Endothelial cell of umbilical vein (primary cell): ENCODE measurements around the gene RRP15. TPM values are rescaled to one million over a fixed set of nuclear protein-coding genes. Genes with fewer than 3 reads are reported as not detected.

Source experiments
- BruUV-seq: library from RNA; stranded (reverse); fragments of 400-500 nt; replicated peaks from 2 replicates; lab custom pipeline; 2021; lab: Mats Ljungman, UMichigan
- CTCF ChIA-PET: fragments of 300-600, 350-600 bp; sonication (Branson Sonifier 250); formaldehyde crosslinking; loops from one replicate; lab custom pipeline; 2021; ENCODE audit warnings: antibody characterized with exemption, inconsistent platforms; lab: Charles Lee
- POLR2A ChIA-PET: fragments of 300-600, 350-600 bp; sonication (Branson Sonifier 250); formaldehyde crosslinking; loops from one replicate; lab custom pipeline; 2021; ENCODE audit warnings: antibody characterized with exemption, inconsistent platforms; lab: Charles Lee
- DNase-seq: peaks from one replicate; pipeline ENCODE4 v3.0.0-alpha.2; 2011; ENCODE audit warnings: low read depth, low spot score
- FAIRE-seq: peaks from 2 replicates; lab custom pipeline; 2011; peaks lifted over from hg19 to GRCh38; lab: Jason Lieb, UNC
- H2AFZ ChIP-seq: 2 replicates; pipeline ENCODE4 v1.6.0; 2012; ENCODE audit warnings: low read depth, low read length, control low read depth, inconsistent platforms
- H3K27ac ChIP-seq: 2 replicates; pipeline ENCODE4 v1.5.1; 2011; ENCODE audit warnings: low read depth, mild to moderate bottlenecking, control low read depth, low read length, moderate library complexity; ENCODE audit not compliant: insufficient read depth
- H3K27me3 ChIP-seq, 2 experiments: 2 replicates each; pipeline versions ENCODE4 v1.6.0 to v1.6.1; 2011; ENCODE audit warnings: low read length in 2 of 2, mixed read lengths in 1 of 2; ENCODE audit not compliant: control insufficient read depth in 2 of 2, insufficient read depth in 2 of 2
- H3K36me3 ChIP-seq, 2 experiments: 2 replicates in 1 of 2; 3 replicates in 1 of 2; pipeline ENCODE4 v1.5.1; 2011; ENCODE audit warnings: low read length in 2 of 2, mild to moderate bottlenecking in 1 of 2, moderate library complexity in 1 of 2; ENCODE audit not compliant: control insufficient read depth in 2 of 2, insufficient read depth in 2 of 2; ENCODE audit errors: extremely low read depth in 1 of 2
- H3K4me1 ChIP-seq: 3 replicates; pipeline ENCODE4 v1.5.1; 2011; ENCODE audit warnings: mild to moderate bottlenecking, low read length; ENCODE audit not compliant: control insufficient read depth, insufficient read depth; ENCODE audit errors: extremely low read depth
- H3K4me2 ChIP-seq: 2 replicates; pipeline ENCODE4 v1.6.1; 2011; ENCODE audit warnings: low read length, control low read depth, mixed read lengths; ENCODE audit not compliant: insufficient read depth
- H3K4me3 ChIP-seq, 3 experiments: fragments of 200-600 bp in 1 of 3; sonication (generic), shearing (Covaris generic) in 1 of 3; replicated peaks in 1 of 3; 2 replicates each; pipeline ENCODE4 v1.5.1; 2011 to 2016; ENCODE audit warnings: control low read depth in 3 of 3, low read length in 3 of 3, mild to moderate bottlenecking in 2 of 3, inconsistent platforms in 1 of 3, low read depth in 1 of 3, moderate library complexity in 1 of 3; ENCODE audit not compliant: insufficient read depth in 1 of 3
- H3K79me2 ChIP-seq: 2 replicates; pipeline ENCODE4 v1.6.0; 2012; ENCODE audit warnings: low read length, inconsistent platforms; ENCODE audit not compliant: control insufficient read depth, insufficient read depth
- H3K9ac ChIP-seq: replicated peaks from 2 replicates; pipeline ENCODE3; 2011; ENCODE audit warnings: low read length, control low read depth; ENCODE audit not compliant: insufficient read depth; ENCODE audit errors: extremely low read depth
- H3K9me1 ChIP-seq: replicated peaks from 3 replicates; pipeline ENCODE4 v1.6.0; 2011; ENCODE audit warnings: mild to moderate bottlenecking, low read length; ENCODE audit not compliant: control insufficient read depth, insufficient read depth; ENCODE audit errors: extremely low read depth
- H3K9me3 ChIP-seq: replicated peaks from 2 replicates; pipeline ENCODE4 v1.5.1; 2012; ENCODE audit warnings: low read length, inconsistent platforms; ENCODE audit not compliant: control insufficient read depth, insufficient read depth
- H4K20me1 ChIP-seq: replicated peaks from 2 replicates; pipeline ENCODE3; 2011; ENCODE audit warnings: mild to moderate bottlenecking, low read length; ENCODE audit not compliant: control insufficient read depth, insufficient read depth; ENCODE audit errors: extremely low read depth
- CTCF ChIP-seq, 2 donors: IDR thresholded peaks; 1 replicate in 1 of 2; 2 replicates in 1 of 2; pipeline ENCODE4 v1.5.1; 2011; ENCODE audit warnings: low read length in 2 of 2, mild to moderate bottlenecking in 2 of 2, moderate library complexity in 2 of 2, control low read depth in 1 of 2, inconsistent platforms in 1 of 2, low read depth in 1 of 2; ENCODE audit not compliant: insufficient read depth in 1 of 2; ENCODE audit errors: extremely low read depth in 1 of 2
- FOS ChIP-seq: IDR thresholded peaks from 2 replicates; pipeline ENCODE4 v1.6.1; 2011; ENCODE audit warnings: mild to moderate bottlenecking, low read length, moderate library complexity, borderline replicate concordance; ENCODE audit not compliant: insufficient read depth
- GATA2 ChIP-seq: IDR thresholded peaks from 2 replicates; pipeline ENCODE4 v1.7.0; 2011; ENCODE audit warnings: low read depth, mild to moderate bottlenecking, moderate library complexity, mixed read lengths, low read length; ENCODE audit not compliant: insufficient read length, insufficient read depth
- JUN ChIP-seq: IDR thresholded peaks from 2 replicates; pipeline ENCODE4 v1.6.1; 2011; ENCODE audit warnings: borderline replicate concordance, low read depth; ENCODE audit not compliant: insufficient read length, insufficient read depth
- MAX ChIP-seq: IDR thresholded peaks from 2 replicates; pipeline ENCODE4 v1.6.1; 2011; ENCODE audit not compliant: insufficient read depth, insufficient read length
- MYC ChIP-seq: IDR thresholded peaks from one replicate; pipeline ENCODE4 v1.6.1; 2011; ENCODE audit warnings: mild to moderate bottlenecking, low read depth, low read length
- dilution Hi-C: fragments of 300-500 bp; cut with MboI; formaldehyde crosslinking; loops from one replicate; pipeline ENCODE4 v1.15.0; 2019; ENCODE audit warnings: low sequenced_read_pairs; ENCODE audit not compliant: extremely low pct_ligation_motif_present
- intact Hi-C: fragments of 100-400 bp; cut with micrococcal nuclease; formaldehyde crosslinking; loops from one replicate; pipeline ENCODE4 v1.10.0; 2022
- polyA plus RNA-seq, 4 experiments: library from polyadenylated mRNA; depleted of rRNA in 3 of 4; stranded (reverse) in 3 of 4; unstranded in 1 of 4; fragments of >200 nt; gene quantifications; 2 replicates each; pipeline versions ENCODE4 v1.2.1 to v1.2.3, GENCODE V29; 2011 to 2012; ENCODE audit warnings: missing spikeins in 1 of 4
- small RNA-seq: library from RNA; depleted of rRNA; stranded (forward); fragments of <200 nt; gene quantifications from one replicate; pipeline ENCODE3, GENCODE V24; 2012; ENCODE audit warnings: low replicate concordance, low read depth; ENCODE audit not compliant: insufficient read depth, insufficient read length
- total RNA-seq: library from RNA; stranded (reverse); gene quantifications from 2 replicates; pipeline ENCODE4 v1.2.3, GENCODE V29; 2021

Gene RRP15
- total and polyA plus RNA-seq, 2 donors (not counting 3 experiments of a cell fraction or from before 2014, with no cell fraction given): 1.0 to 17.3 TPM

GRCh38 chr1:218384581-218384993, 99.5 kb downstream of the RRP15 start:
- Histone ChIP-seq H3K36me3 (no peaks in the 10 kb centered on the region), H3K4me2 (peak overlapping the region; percentile 60), H3K9me1 (no peaks in the 10 kb centered on the region), H3K27ac (peak overlapping the region; percentile 38), H3K9me3 (no peaks in the 10 kb centered on the region), H3K4me3 (no peak overlapping the region), H3K9ac (no peak overlapping the region), H3K27me3 (no peaks in the 10 kb centered on the region), H3K79me2 (no peaks in the 10 kb centered on the region), H2AFZ (peak overlapping the region; percentile 3), H4K20me1 (no peaks in the 10 kb centered on the region), H3K4me1 (peaks cover 22% of the 10 kb centered on the region)
- POLR2A ChIA-PET: no interaction called here
- no TSS peak for BruUV-seq
- CTCF ChIA-PET: interaction anchor here (1.1 kb wide), 1 partner anchor 682 kb away, joined by 3 read pairs; no protein-coding TSS in a partner anchor
- dilution Hi-C loops (no loop called here), intact Hi-C loops (loop anchor here (2.0 to 5.0 kb wide), 2 partner anchors 208 to 918 kb away; no protein-coding TSS in a partner anchor)
- peak; percentile 26 for TF ChIP-seq JUN
- TF ChIP-seq MYC: no peak
- TF ChIP-seq FOS: peak; percentile 65
- TF ChIP-seq MAX: no peak
- TF ChIP-seq GATA2: no peak
- TF ChIP-seq CTCF (IDR thresholded peaks at IDR 0.05; ENCODE audit: extremely low read depth in 1 of 2, insufficient read depth in 1 of 2, low read depth in 1 of 2, low read length in 2 of 2): no peak
- DNase-seq (peak; percentile 68), FAIRE-seq (peak; percentile 21)

Small RNA genes lying within 50 kb of the gene (small RNA-seq; reads per million reads assigned to genes)
- gene AC096638.1: not detected

Other genes with a start within 250 kb of the RRP15 start
- gene TGFB2, start 60.0 kb downstream of the RRP15 start, total RNA-seq: 31.5 and 43.5 TPM in 2 replicates
- 21.2 TPM in 2 replicates for gene TGFB2, start 60.0 kb downstream of the RRP15 start, polyA plus RNA-seq